ENCODE data around the gene CA9. TPM values are rescaled to one million over a fixed set of nuclear protein-coding genes. Genes with fewer than 3 reads are reported as not detected.

CA9 gene
- total RNA-seq, 1 donor from 2014 or later = not detected

DNA sequence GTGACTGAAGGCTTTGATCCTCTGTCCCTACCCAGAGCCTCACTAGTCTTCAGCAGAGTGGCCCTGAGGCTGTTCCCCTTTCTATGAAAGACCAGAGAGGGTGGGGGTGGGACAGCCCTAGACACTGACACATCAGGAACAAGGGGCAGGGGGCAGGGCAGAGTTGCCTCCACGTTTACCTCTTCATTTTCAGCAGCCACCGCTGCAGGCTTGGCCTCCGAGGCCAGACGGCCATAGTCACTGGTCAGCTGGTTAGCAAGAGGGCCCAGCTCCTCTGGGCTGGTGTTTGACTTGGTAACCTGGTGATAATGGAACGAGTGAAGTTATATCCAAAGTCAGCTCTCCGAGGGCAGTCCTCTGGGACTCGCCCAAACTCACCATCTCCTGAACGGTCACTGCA lies 31.6 kb downstream of the CA9 start:
- Mint-ChIP-seq H3K36me3 (ENCODE audit: unreplicated experiment) (peaks cover 56% of the 10 kb centered on the region), H3K27ac (ENCODE audit: unreplicated experiment) (no peak overlapping the region), H3K4me1 (ENCODE audit: unreplicated experiment) (no peaks in the 10 kb centered on the region), H3K9me3 (ENCODE audit: unreplicated experiment) (no peaks in the 10 kb centered on the region), H3K4me3 (ENCODE audit: unreplicated experiment) (no peak overlapping the region), H3K27me3 (ENCODE audit: unreplicated experiment) (no peaks in the 10 kb centered on the region)
- TF ChIP-seq CTCF (IDR thresholded peaks at IDR 0.05) = no peak
- DNase-seq (ENCODE audit: extremely low spot score, unreplicated experiment) = no peak

DNA sequence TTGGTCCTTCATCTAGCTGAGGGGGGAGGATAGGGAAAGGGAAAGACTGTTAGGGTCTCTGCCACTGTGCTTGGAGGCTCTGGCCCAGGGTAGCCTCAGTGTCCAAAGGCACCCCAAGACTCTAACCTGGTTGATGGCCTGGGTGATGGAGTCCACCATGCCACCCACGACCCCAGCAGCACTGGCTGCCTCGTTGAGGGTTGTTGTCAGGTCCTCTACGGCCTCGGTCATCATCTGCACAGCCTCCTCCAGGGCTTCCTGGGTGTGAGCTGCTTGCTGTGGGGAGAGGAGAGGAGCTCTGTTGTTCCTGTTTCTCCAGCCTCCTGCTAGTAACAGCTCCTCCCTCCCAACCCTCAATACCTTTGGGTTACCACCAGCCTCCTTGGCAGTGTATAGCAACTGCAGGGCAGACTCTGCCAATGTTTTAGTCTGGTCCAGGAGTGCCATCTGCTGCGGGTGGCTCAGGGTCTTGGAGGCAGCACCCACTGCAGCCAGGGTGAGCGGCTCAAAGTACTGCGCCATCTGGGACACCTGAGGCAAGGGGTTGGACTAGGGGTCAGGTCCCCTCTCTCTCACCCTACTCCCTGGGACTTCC lies 32.2 kb downstream of the CA9 start:
- Mint-ChIP-seq H3K4me3 (ENCODE audit: unreplicated experiment) (no peak overlapping the region), H3K27ac (ENCODE audit: unreplicated experiment) (no peak overlapping the region), H3K27me3 (ENCODE audit: unreplicated experiment) (no peaks in the 10 kb centered on the region), H3K9me3 (ENCODE audit: unreplicated experiment) (no peaks in the 10 kb centered on the region), H3K36me3 (ENCODE audit: unreplicated experiment) (peaks cover 60% of the 10 kb centered on the region), H3K4me1 (ENCODE audit: unreplicated experiment) (no peaks in the 10 kb centered on the region)
- no peak for TF ChIP-seq CTCF (IDR thresholded peaks at IDR 0.05)
- no peak for DNase-seq (ENCODE audit: extremely low spot score, unreplicated experiment)

DNA sequence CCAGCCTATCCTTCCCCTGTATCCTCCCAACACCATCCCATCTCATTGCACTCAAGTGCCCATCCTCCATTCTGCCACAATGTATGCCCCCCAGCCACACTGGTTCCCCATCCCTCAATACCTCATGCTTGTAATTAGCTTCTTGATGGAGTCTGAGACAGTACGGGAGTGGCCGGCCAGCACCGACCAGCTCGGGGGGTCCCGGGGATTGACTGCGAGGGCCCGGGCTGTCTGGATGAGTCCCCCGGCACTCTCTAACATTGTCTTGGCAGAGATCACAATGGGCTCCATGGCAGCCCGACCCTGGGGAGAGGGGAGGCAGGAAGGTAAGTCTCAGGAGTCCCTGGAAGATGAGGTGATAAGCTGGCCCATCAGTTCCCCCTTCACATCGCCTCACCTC lies 33.2 kb downstream of the CA9 start:
- H3K4me3 Mint-ChIP-seq (ENCODE audit: unreplicated experiment) = no peak overlapping the region

DNA sequence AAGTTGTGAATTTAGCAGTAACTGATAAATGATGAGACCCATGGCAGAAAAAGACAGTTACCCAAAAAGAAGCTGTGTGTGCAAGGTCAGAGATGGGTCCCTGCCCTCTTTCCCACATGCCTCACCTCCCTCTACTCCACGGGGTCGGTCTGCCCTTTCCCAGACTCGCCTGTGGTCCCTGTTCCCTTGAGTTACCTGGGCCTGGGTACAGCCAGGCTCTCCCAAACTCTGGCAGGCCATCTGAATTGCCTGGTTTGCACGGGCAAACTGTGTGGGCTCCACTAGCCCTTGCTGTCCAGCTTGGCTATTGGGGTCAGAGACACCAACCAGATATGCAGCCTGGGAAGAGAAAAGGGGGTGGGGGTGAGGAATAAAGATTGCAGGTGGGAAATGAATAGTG lies 34.4 kb downstream of the CA9 start:
- H3K36me3 Mint-ChIP-seq (ENCODE audit: unreplicated experiment) = peaks cover 69% of the 10 kb centered on the region
- no peaks in the 10 kb centered on the region for H3K27me3 Mint-ChIP-seq (ENCODE audit: unreplicated experiment)
- H3K4me3 Mint-ChIP-seq (ENCODE audit: unreplicated experiment) = no peak overlapping the region
- DNase-seq (ENCODE audit: extremely low spot score, unreplicated experiment) = no peak
- H3K4me1 Mint-ChIP-seq (ENCODE audit: unreplicated experiment) = no peaks in the 10 kb centered on the region
- no peak for TF ChIP-seq CTCF (IDR thresholded peaks at IDR 0.05)
- H3K27ac Mint-ChIP-seq (ENCODE audit: unreplicated experiment) = no peak overlapping the region
- no peaks in the 10 kb centered on the region for H3K9me3 Mint-ChIP-seq (ENCODE audit: unreplicated experiment)

More for the DNA sequence above, 33.2 kb downstream of the CA9 start:
- no peak for DNase-seq (ENCODE audit: extremely low spot score, unreplicated experiment)
- Mint-ChIP-seq H3K27ac (ENCODE audit: unreplicated experiment) (no peak overlapping the region), H3K27me3 (ENCODE audit: unreplicated experiment) (no peaks in the 10 kb centered on the region), H3K36me3 (ENCODE audit: unreplicated experiment) (peaks cover 69% of the 10 kb centered on the region), H3K9me3 (ENCODE audit: unreplicated experiment) (no peaks in the 10 kb centered on the region), H3K4me1 (ENCODE audit: unreplicated experiment) (no peaks in the 10 kb centered on the region)
- TF ChIP-seq CTCF (IDR thresholded peaks at IDR 0.05) = no peak

DNA sequence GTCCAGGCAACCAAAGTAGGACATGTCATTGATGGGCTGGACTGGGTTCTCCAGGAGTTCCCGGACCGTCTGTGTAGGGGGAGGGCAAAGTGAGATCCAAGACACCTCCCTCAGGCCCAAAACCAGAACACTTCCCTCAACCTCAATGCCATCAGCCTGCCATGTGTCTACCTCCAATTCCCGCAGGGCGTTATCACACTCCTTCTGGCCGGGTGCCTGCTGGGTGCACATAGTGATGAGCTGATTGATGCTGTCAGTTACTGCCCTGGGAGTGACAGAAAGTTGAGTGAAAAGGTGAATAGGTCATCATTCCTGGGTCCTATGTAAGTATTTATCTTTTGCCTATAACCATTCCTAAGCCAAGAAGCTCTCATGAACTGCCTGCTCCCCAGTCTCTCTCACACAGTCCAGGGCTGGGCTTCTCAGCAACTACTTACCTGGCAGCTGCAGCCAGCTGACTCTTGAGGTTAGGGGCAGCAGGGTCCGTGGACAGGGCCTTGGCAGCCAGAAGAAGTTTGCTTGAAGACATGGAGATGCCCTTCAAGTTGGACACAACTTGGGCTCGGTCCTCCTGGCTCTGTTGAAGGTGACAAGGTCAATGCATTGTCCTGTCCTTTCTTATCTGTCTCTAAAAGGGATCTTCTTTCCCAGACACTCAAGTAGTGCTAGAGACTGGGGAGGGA lies 37.2 kb downstream of the CA9 start:
- Mint-ChIP-seq H3K9me3 (ENCODE audit: unreplicated experiment) (no peaks in the 10 kb centered on the region), H3K4me1 (ENCODE audit: unreplicated experiment) (no peaks in the 10 kb centered on the region), H3K27ac (ENCODE audit: unreplicated experiment) (no peak overlapping the region), H3K36me3 (ENCODE audit: unreplicated experiment) (peaks cover 74% of the 10 kb centered on the region), H3K27me3 (ENCODE audit: unreplicated experiment) (no peaks in the 10 kb centered on the region), H3K4me3 (ENCODE audit: unreplicated experiment) (no peak overlapping the region)
- no peak for DNase-seq (ENCODE audit: extremely low spot score, unreplicated experiment)
- no peak for TF ChIP-seq CTCF (IDR thresholded peaks at IDR 0.05)

Data from osteocyte (in vitro differentiated cells).